Suppressor macrophage (primary cell): ENCODE data around the gene USP25.

Experiments used
- DNase-seq, 4 experiments: peaks; one replicate each; pipeline ENCODE4 v3.0.0-alpha.2; 2020 to 2022

USP25 gene

DNA sequence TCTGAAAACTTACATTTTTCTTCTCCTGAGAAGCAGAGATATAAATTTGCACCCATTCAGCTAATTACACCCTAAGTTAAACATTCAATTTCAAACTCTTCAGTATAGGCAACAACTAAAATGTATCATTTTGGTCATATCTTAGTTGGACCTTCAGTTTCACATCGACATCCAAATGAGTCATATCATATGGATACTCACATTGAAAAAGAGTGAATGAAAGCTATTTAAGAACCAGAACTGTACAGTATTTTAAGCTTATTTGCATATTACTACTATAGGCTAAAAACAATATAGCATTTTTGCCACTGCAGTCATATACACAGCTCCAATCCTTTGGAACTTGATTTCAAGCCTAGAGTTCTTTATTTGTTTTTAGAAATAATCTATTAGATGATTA lies 33.6 kb downstream of the USP25 start:
- DNase-seq: no peak

- DNase-seq: no peak
Measured at GRCh38 chr21:15764878-15765277, 35.1 kb downstream of the USP25 start.

- DNase-seq: no peak
Measured at GRCh38 chr21:15766952-15767603, 37.3 kb downstream of the USP25 start.

- DNase-seq: no peak
Measured at GRCh38 chr21:15768045-15768601, 38.3 kb downstream of the USP25 start.

GRCh38 chr21:15768853-15769252 lies 39.1 kb downstream of the USP25 start:
- DNase-seq: no peak

DNA sequence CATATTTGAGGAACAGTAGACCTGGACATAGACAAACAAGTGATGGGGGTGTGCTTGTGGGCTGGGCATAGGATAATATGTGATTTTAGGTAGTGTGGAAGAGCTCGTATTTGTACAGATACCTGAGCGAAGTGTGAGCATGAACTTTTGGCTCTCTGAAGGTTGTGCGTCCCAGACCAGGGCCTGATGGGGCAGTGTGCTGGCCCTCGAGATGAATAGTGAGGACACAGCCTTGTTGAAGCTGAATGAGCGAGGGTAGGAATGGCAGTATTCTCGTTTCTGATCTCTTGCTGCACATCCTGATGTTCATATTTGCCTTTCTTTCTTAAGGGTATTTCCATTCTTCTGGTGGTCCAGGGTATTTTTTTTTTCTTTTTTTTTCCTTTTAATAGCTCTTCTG lies 41.5 kb downstream of the USP25 start:
- no peak for DNase-seq

GRCh38 chr21:15772654-15773053 lies 42.9 kb downstream of the USP25 start:
- DNase-seq: no peak

DNA sequence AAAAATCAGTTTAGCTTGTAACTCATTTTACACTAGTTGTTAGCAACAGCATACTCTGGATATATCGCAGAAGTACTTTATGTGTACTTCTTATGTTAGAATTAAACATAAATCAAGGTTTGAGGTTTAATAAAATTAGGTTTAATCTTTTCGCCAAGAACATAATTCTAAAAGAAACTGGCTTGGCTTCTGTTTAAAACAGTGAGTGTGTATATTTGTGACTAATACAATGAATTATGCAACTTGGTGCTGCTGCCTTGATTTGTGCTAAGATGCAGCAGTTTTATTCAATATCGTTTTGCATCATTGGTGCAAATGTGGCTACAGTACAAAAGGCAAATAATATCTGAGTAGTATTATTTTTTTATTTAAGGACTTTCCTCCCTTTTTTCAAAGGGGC lies 44.8 kb downstream of the USP25 start:
- peak in 1 of 4 experiments; percentile 7 for DNase-seq

GRCh38 chr21:15775291-15775690 lies 45.5 kb downstream of the USP25 start:
- DNase-seq: peak in 2 of 4 experiments; percentile 13 to 17

GRCh38 chr21:15775981-15776380 lies 46.2 kb downstream of the USP25 start:
- no peak for DNase-seq

GRCh38 chr21:15776818-15777217 lies 47.0 kb downstream of the USP25 start:
- DNase-seq: peak in 2 of 4 experiments; percentile 16

DNA sequence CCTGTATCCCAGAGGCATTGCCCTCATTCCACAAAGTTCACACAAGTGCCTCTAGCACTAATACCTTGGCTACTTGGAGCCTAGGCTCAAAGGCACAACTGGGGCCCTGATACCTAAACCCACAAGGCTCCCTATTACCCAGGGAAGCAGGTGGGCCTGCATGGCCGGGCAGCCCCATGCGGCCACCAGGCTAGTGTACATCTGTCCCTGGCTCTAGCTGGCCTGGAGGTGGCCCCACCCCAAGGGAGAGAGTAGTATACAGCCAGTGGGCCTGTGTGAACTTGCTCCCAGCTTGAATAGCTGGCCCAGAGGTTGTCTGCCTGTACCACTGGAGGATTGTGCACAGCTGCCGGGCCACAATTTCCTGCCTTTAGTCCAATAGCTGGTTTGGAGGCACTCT lies 52.2 kb downstream of the USP25 start:
- no peak for DNase-seq

DNA sequence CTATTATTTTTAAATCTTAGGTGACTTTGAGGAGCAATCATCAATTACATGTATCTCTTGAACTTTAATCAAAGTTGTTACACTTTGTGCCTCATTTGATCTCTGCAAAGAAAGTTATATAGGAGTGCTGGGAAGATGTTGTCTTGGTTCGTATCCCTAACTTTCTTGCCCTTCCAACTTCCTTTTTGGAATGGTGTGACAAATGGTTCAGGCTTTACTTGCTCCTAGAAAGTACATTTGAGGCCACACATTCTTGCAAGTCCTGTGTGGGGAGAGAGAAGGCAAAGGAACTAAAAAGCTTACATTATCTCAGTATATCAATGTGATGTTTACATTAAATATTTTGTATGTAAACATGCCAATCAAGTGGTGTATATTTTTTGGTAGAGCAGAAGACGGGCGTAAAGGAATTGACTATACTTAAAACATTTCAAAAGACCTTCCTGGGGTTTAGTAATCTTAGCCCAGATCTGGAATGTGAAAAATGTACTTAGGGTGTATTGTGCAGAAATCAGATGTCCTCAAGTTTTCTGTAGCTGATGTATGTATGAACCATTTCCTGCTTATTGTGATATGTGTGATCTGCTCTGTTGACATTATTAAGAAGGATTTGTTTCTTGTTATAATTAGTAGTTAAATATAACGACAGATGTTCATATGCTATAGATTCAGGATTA lies 59.2 kb downstream of the USP25 start:
- DNase-seq: no peak

- no peak for DNase-seq
Measured at GRCh38 chr21:15793109-15793508, 63.3 kb downstream of the USP25 start.

GRCh38 chr21:15793550-15794235 lies 63.9 kb downstream of the USP25 start:
- DNase-seq: no peak

- no peak for DNase-seq
Measured at GRCh38 chr21:15794277-15794912, 64.6 kb downstream of the USP25 start.

GRCh38 chr21:15795533-15795932 lies 65.8 kb downstream of the USP25 start:
- no peak for DNase-seq

- no peak for DNase-seq
Measured at GRCh38 chr21:15797577-15798363, 68.0 kb downstream of the USP25 start.

DNA sequence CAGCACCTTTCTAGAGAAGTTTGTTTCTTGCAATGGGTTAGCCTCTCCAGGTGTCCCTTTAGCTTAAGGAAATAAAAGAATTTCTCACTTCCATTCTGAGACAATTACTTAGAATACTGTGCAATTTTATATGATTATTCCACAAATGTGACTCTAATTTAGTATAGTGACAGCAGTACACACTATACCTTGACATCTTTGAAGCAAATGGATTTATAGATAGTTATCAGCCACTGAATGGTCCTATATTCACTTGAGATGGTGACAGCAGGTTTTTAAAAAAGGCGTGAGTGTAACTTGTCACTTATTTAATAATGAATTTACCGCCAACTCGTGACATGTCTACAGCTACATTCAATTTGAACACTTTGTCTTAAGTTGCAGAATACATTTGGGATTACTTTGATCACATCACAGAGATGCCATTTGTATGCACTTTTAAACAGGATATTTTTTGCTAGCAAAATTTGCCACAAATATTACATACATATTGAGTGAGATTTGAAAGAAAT lies 71.6 kb downstream of the USP25 start:
- no peak for DNase-seq

GRCh38 chr21:15804247-15805005 lies 74.6 kb downstream of the USP25 start:
- DNase-seq: peak; percentile 24 to 55 (median 42)

- DNase-seq: no peak
Measured at GRCh38 chr21:15809065-15809464, 79.3 kb downstream of the USP25 start.
